ENCODE measurements around the gene STXBP6.

The STXBP6 gene

DNA sequence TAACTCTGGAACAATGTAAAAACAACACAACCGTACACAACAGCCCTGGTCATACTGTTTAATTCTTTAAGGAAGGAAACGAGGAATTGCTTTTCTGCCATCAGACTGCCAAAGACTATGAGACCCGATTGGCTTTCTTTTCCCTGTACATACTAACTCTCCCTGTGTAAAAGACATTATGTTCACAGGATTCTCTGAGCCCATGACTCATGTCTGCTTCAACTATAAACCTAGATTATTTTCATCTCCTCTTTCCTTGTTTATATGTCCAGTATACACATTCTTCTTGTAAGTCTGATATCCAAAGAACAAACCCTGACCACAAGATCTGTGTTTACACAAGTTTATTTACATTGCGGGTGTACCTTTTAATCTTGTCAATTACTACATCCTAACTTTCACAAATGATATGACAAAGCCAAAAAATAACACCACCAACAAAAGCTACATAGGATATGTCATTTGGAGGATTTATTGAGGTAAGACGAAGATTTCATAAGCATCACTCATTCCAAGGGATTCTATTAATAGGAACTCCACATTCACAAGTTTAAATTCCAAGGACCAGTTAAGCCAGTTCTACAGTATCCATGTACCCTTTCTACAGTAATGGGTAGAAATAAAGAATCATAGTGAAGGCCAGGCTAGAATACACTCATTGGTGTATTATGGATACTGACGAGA is 67.3 kb downstream of the STXBP6 start (continued):
- TF ChIP-seq, protein P1, sequence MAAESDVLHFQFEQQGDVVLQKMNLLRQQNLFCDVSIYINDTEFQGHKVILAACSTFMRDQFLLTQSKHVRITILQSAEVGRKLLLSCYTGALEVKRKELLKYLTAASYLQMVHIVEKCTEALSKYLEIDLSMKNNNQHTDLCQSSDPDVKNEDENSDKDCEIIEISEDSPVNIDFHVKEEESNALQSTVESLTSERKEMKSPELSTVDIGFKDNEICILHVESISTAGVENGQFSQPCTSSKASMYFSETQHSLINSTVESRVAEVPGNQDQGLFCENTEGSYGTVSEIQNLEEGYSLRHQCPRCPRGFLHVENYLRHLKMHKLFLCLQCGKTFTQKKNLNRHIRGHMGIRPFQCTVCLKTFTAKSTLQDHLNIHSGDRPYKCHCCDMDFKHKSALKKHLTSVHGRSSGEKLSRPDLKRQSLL (tag by site-specific recombination; IDR thresholded peaks at IDR 0.05): no peak
- TF ChIP-seq ZNF248 (tag by site-specific recombination; IDR thresholded peaks at IDR 0.05): 0 out of 2 replicates have a peak, but pooled peaks have one; percentile 79
- no peak for TF ChIP-seq ZNF266 (tag by site-specific recombination; IDR thresholded peaks at IDR 0.05; ENCODE audit: low read depth)
- peak; percentile 83; the same call in 1 of the 2 replicates for TF ChIP-seq OVOL3 (tag by site-specific recombination; IDR thresholded peaks at IDR 0.05)
- TF ChIP-seq ZNF747 (tag by site-specific recombination; IDR thresholded peaks at IDR 0.05): no peak
- TF ChIP-seq, protein P2, sequence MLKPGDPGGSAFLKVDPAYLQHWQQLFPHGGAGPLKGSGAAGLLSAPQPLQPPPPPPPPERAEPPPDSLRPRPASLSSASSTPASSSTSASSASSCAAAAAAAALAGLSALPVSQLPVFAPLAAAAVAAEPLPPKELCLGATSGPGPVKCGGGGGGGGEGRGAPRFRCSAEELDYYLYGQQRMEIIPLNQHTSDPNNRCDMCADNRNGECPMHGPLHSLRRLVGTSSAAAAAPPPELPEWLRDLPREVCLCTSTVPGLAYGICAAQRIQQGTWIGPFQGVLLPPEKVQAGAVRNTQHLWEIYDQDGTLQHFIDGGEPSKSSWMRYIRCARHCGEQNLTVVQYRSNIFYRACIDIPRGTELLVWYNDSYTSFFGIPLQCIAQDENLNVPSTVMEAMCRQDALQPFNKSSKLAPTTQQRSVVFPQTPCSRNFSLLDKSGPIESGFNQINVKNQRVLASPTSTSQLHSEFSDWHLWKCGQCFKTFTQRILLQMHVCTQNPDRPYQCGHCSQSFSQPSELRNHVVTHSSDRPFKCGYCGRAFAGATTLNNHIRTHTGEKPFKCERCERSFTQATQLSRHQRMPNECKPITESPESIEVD (tag by site-specific recombination; IDR thresholded peaks at IDR 0.05): peak; percentile 69
- no peak for TF ChIP-seq ZNF660 (tag by site-specific recombination; IDR thresholded peaks at IDR 0.05)
- no peak for TF ChIP-seq ZNF48 (tag by site-specific recombination; IDR thresholded peaks at IDR 0.05)
- TF ChIP-seq, protein P3, sequence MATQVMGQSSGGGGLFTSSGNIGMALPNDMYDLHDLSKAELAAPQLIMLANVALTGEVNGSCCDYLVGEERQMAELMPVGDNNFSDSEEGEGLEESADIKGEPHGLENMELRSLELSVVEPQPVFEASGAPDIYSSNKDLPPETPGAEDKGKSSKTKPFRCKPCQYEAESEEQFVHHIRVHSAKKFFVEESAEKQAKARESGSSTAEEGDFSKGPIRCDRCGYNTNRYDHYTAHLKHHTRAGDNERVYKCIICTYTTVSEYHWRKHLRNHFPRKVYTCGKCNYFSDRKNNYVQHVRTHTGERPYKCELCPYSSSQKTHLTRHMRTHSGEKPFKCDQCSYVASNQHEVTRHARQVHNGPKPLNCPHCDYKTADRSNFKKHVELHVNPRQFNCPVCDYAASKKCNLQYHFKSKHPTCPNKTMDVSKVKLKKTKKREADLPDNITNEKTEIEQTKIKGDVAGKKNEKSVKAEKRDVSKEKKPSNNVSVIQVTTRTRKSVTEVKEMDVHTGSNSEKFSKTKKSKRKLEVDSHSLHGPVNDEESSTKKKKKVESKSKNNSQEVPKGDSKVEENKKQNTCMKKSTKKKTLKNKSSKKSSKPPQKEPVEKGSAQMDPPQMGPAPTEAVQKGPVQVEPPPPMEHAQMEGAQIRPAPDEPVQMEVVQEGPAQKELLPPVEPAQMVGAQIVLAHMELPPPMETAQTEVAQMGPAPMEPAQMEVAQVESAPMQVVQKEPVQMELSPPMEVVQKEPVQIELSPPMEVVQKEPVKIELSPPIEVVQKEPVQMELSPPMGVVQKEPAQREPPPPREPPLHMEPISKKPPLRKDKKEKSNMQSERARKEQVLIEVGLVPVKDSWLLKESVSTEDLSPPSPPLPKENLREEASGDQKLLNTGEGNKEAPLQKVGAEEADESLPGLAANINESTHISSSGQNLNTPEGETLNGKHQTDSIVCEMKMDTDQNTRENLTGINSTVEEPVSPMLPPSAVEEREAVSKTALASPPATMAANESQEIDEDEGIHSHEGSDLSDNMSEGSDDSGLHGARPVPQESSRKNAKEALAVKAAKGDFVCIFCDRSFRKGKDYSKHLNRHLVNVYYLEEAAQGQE (tag by site-specific recombination; IDR thresholded peaks at IDR 0.05): no peak
- TF ChIP-seq, protein P4, sequence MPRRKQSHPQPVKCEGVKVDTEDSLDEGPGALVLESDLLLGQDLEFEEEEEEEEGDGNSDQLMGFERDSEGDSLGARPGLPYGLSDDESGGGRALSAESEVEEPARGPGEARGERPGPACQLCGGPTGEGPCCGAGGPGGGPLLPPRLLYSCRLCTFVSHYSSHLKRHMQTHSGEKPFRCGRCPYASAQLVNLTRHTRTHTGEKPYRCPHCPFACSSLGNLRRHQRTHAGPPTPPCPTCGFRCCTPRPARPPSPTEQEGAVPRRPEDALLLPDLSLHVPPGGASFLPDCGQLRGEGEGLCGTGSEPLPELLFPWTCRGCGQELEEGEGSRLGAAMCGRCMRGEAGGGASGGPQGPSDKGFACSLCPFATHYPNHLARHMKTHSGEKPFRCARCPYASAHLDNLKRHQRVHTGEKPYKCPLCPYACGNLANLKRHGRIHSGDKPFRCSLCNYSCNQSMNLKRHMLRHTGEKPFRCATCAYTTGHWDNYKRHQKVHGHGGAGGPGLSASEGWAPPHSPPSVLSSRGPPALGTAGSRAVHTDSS (tag by site-specific recombination; IDR thresholded peaks at IDR 0.05): no peak; the same call in 1 of the 2 replicates
- TF ChIP-seq, protein P5, sequence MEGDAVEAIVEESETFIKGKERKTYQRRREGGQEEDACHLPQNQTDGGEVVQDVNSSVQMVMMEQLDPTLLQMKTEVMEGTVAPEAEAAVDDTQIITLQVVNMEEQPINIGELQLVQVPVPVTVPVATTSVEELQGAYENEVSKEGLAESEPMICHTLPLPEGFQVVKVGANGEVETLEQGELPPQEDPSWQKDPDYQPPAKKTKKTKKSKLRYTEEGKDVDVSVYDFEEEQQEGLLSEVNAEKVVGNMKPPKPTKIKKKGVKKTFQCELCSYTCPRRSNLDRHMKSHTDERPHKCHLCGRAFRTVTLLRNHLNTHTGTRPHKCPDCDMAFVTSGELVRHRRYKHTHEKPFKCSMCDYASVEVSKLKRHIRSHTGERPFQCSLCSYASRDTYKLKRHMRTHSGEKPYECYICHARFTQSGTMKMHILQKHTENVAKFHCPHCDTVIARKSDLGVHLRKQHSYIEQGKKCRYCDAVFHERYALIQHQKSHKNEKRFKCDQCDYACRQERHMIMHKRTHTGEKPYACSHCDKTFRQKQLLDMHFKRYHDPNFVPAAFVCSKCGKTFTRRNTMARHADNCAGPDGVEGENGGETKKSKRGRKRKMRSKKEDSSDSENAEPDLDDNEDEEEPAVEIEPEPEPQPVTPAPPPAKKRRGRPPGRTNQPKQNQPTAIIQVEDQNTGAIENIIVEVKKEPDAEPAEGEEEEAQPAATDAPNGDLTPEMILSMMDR (tag by site-specific recombination; IDR thresholded peaks at IDR 0.05): no peak
- peak; percentile 38; the same call in 1 of the 2 replicates for TF ChIP-seq SP3 (tag by site-specific recombination; IDR thresholded peaks at IDR 0.05)
- TF ChIP-seq ZNF394 (tag by site-specific recombination; IDR thresholded peaks at IDR 0.05; ENCODE audit: borderline replicate concordance): peak; percentile 57; the same call in 1 of the 2 replicates
- TF ChIP-seq, protein P6, sequence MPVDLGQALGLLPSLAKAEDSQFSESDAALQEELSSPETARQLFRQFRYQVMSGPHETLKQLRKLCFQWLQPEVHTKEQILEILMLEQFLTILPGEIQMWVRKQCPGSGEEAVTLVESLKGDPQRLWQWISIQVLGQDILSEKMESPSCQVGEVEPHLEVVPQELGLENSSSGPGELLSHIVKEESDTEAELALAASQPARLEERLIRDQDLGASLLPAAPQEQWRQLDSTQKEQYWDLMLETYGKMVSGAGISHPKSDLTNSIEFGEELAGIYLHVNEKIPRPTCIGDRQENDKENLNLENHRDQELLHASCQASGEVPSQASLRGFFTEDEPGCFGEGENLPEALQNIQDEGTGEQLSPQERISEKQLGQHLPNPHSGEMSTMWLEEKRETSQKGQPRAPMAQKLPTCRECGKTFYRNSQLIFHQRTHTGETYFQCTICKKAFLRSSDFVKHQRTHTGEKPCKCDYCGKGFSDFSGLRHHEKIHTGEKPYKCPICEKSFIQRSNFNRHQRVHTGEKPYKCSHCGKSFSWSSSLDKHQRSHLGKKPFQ (tag by site-specific recombination; IDR thresholded peaks at IDR 0.05): no peak
- TF ChIP-seq ZNF121 (tag by site-specific recombination; IDR thresholded peaks at IDR 0.05): no peak
- no peak for TF ChIP-seq ZNF23 (tag by site-specific recombination; IDR thresholded peaks at IDR 0.05; ENCODE audit: borderline replicate concordance)
- TF ChIP-seq GFI1B (tag by site-specific recombination; IDR thresholded peaks at IDR 0.05): no peak
- peak; percentile 33; the same call in 1 of the 2 replicates for TF ChIP-seq ZBTB20 (tag by site-specific recombination; IDR thresholded peaks at IDR 0.05)
- no peak for TF ChIP-seq ZNF391 (tag by site-specific recombination; IDR thresholded peaks at IDR 0.05; ENCODE audit: borderline replicate concordance, low read depth)
- TF ChIP-seq ZBTB7A (tag by site-specific recombination; IDR thresholded peaks at IDR 0.05; ENCODE audit: low read depth): no peak
- TF ChIP-seq, protein P7, sequence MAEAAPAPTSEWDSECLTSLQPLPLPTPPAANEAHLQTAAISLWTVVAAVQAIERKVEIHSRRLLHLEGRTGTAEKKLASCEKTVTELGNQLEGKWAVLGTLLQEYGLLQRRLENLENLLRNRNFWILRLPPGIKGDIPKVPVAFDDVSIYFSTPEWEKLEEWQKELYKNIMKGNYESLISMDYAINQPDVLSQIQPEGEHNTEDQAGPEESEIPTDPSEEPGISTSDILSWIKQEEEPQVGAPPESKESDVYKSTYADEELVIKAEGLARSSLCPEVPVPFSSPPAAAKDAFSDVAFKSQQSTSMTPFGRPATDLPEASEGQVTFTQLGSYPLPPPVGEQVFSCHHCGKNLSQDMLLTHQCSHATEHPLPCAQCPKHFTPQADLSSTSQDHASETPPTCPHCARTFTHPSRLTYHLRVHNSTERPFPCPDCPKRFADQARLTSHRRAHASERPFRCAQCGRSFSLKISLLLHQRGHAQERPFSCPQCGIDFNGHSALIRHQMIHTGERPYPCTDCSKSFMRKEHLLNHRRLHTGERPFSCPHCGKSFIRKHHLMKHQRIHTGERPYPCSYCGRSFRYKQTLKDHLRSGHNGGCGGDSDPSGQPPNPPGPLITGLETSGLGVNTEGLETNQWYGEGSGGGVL (tag by site-specific recombination; IDR thresholded peaks at IDR 0.05): peak; percentile 52; the same call in 1 of the 2 replicates
- TF ChIP-seq IKZF3 (tag by site-specific recombination; IDR thresholded peaks at IDR 0.05): no peak
- TF ChIP-seq ZNF157 (tag by site-specific recombination; IDR thresholded peaks at IDR 0.05): no peak
- TF ChIP-seq ZBTB17 (tag by site-specific recombination; IDR thresholded peaks at IDR 0.05): peak; percentile 53
- no peak for TF ChIP-seq ZNF560 (tag by site-specific recombination; IDR thresholded peaks at IDR 0.05; ENCODE audit: borderline replicate concordance)
- no peak for TF ChIP-seq ZNF610 (tag by site-specific recombination; IDR thresholded peaks at IDR 0.05; ENCODE audit: borderline replicate concordance)

Data from HEK293 (cell line).